HepG2 (cell line): ENCODE measurements around the gene XPR1. TPM values are rescaled to one million over a fixed set of nuclear protein-coding genes. Genes with fewer than 3 reads are reported as not detected.
A peak's percentile ranks its signal among the peaks of the same experiment; 100 is the strongest.

Experiments
- ATF1 ChIP-seq: IDR thresholded peaks from 2 replicates; pipeline ENCODE4 v1.6.1; 2016; ENCODE audit warnings: mild to moderate bottlenecking, control low read depth
- CERS6 ChIP-seq: sonication (generic); formaldehyde crosslinking; IDR thresholded peaks from 2 replicates; pipeline ENCODE4 v1.5.0; 2020; ENCODE audit warnings: missing genetic modification reagents
- CREB3 ChIP-seq: sonication (generic); formaldehyde crosslinking; IDR thresholded peaks from 2 replicates; pipeline ENCODE4 v1.5.0; 2020; ENCODE audit warnings: missing genetic modification reagents
- EEA1 ChIP-seq: sonication (generic); formaldehyde crosslinking; IDR thresholded peaks from 2 replicates; pipeline ENCODE4 v1.5.1; 2020; ENCODE audit warnings: mild to moderate bottlenecking, missing genetic modification reagents, borderline replicate concordance
- GPN1 ChIP-seq: sonication (generic); formaldehyde crosslinking; IDR thresholded peaks from 2 replicates; pipeline ENCODE4 v1.5.1; 2020; ENCODE audit warnings: missing genetic modification reagents, borderline replicate concordance
- HMGA1 ChIP-seq: sonication (generic); formaldehyde crosslinking; conservative IDR thresholded peaks from 2 replicates; pipeline ENCODE4 v1.4.0; 2020; ENCODE audit warnings: missing genetic modification reagents
- HNF1A ChIP-seq, 2 experiments: sonication (generic) in 1 of 2; formaldehyde crosslinking in 1 of 2; IDR thresholded peaks; 2 replicates each; pipeline versions ENCODE4 v1.4.0 to v1.6.1; 2016 to 2020; ENCODE audit warnings: borderline replicate concordance in 1 of 2, low read depth in 1 of 2, mild to moderate bottlenecking in 1 of 2, missing genetic modification reagents in 1 of 2
- KDM4B ChIP-seq: sonication (generic); formaldehyde crosslinking; IDR thresholded peaks from 2 replicates; pipeline ENCODE4 v1.4.0; 2020; ENCODE audit warnings: missing genetic modification reagents
- KLF11 ChIP-seq: IDR thresholded peaks from 2 replicates; pipeline ENCODE4 v1.6.1; 2016; ENCODE audit warnings: missing compliant biosample characterization
- KLF13 ChIP-seq: sonication (generic); formaldehyde crosslinking; IDR thresholded peaks from 2 replicates; pipeline ENCODE4 v1.4.0; 2020; ENCODE audit warnings: mild to moderate bottlenecking, missing genetic modification reagents
- MATR3 ChIP-seq: sonication (generic); formaldehyde crosslinking; IDR thresholded peaks from 2 replicates; pipeline ENCODE4 v1.4.0; 2020; ENCODE audit warnings: missing genetic modification reagents
- REPIN1 ChIP-seq: sonication (generic); formaldehyde crosslinking; IDR thresholded peaks from 2 replicates; pipeline ENCODE4 v1.8.0; 2022; ENCODE audit warnings: missing genetic modification reagents, low read depth, mild to moderate bottlenecking, borderline replicate concordance
- ZBTB26 ChIP-seq: IDR thresholded peaks from 2 replicates; pipeline ENCODE4 v1.6.1; 2016; ENCODE audit warnings: missing compliant biosample characterization, missing genetic modification reagents, borderline replicate concordance
- ZKSCAN5 ChIP-seq: sonication (generic); formaldehyde crosslinking; IDR thresholded peaks from 2 replicates; pipeline ENCODE4 v1.5.1; 2020; ENCODE audit warnings: mild to moderate bottlenecking, missing genetic modification reagents
- ZNF264 ChIP-seq: sonication (generic); formaldehyde crosslinking; IDR thresholded peaks from 2 replicates; pipeline ENCODE4 v1.4.0; 2020; ENCODE audit warnings: missing genetic modification reagents
- ZNF30 ChIP-seq: sonication (generic); formaldehyde crosslinking; IDR thresholded peaks from 2 replicates; pipeline ENCODE4 v1.5.0; 2020; ENCODE audit warnings: mild to moderate bottlenecking, missing genetic modification reagents
- ZNF580 ChIP-seq: IDR thresholded peaks from 2 replicates; pipeline ENCODE4 v1.6.1; 2016; ENCODE audit warnings: low read depth, borderline replicate concordance
- ZNF709 ChIP-seq: sonication (generic); formaldehyde crosslinking; IDR thresholded peaks from 2 replicates; pipeline ENCODE4 v1.5.0; 2020; ENCODE audit warnings: mild to moderate bottlenecking, missing genetic modification reagents
- ZNF740 ChIP-seq: sonication (generic); formaldehyde crosslinking; IDR thresholded peaks from 2 replicates; pipeline ENCODE4 v1.4.0; 2020; ENCODE audit warnings: missing genetic modification reagents
- ZNF850 ChIP-seq: sonication (generic); formaldehyde crosslinking; conservative IDR thresholded peaks from 2 replicates; pipeline ENCODE4 v1.9.0; 2021; ENCODE audit warnings: mild to moderate bottlenecking, missing genetic modification reagents
- ZNF878 ChIP-seq: sonication (generic); formaldehyde crosslinking; IDR thresholded peaks from 2 replicates; pipeline ENCODE4 v1.8.1; 2023; ENCODE audit warnings: mild to moderate bottlenecking, missing genetic modification reagents, moderate library complexity
- polyA plus RNA-seq, 8 experiments: library from polyadenylated mRNA; depleted of rRNA in 3 of 8; stranded (reverse) in 7 of 8; unstranded in 1 of 8; fragments of >200 nt; fragmentation: Illumina TruSeq in 4 of 8; extraction: Trizol in 4 of 8; gene quantifications; 2 replicates each; pipeline versions ENCODE4 v1.2.1 to v1.2.3, GENCODE V29; 2011 to 2016; ENCODE audit warnings: low read depth in 4 of 8, missing spikeins in 1 of 8, mixed read lengths in 1 of 8; ENCODE audit not compliant: insufficient read depth in 1 of 8
- total RNA-seq, 5 experiments: library from RNA; depleted of rRNA; stranded (reverse); fragments of >200 nt; fragmentation: Illumina TruSeq; extraction: Trizol; gene quantifications; 2 replicates each; pipeline ENCODE4 v1.2.3, GENCODE V29; 2016; ENCODE audit warnings: low read depth in 1 of 5

Gene XPR1
- total and polyA plus RNA-seq, 2 of the 13 experiments (the other 11 are each of a cell fraction or from before 2014, with no cell fraction given) = 22.3 to 23.6 TPM

- no peak for TF ChIP-seq ZNF30 (CRISPR knock-in tag)
- TF ChIP-seq MATR3 (CRISPR knock-in tag) = no peak
- TF ChIP-seq ZNF709 (CRISPR knock-in tag) = peak; percentile 24; the same call in 1 of the 2 replicates
- TF ChIP-seq ZNF264 (CRISPR knock-in tag) = no peak
- no peak for TF ChIP-seq HMGA1 (CRISPR knock-in tag)
- 0 out of 2 replicates have a peak, but pooled peaks have one; percentile 44 for TF ChIP-seq ZBTB26 (CRISPR knock-in tag)
- no peak for TF ChIP-seq ZKSCAN5 (CRISPR knock-in tag)
- TF ChIP-seq HNF1A (IDR thresholded peaks at IDR 0.05; ENCODE audit: low read depth) = no peak
- no peak; the same call in 1 of the 2 replicates for TF ChIP-seq HNF1A (CRISPR knock-in tag; IDR thresholded peaks at IDR 0.05; ENCODE audit: borderline replicate concordance)
- no peak for TF ChIP-seq ATF1 (CRISPR knock-in tag)
- TF ChIP-seq KDM4B (CRISPR knock-in tag) = no peak
- no peak for TF ChIP-seq ZNF878 (CRISPR knock-in tag)
- no peak for TF ChIP-seq KLF13
- no peak for TF ChIP-seq CREB3 (CRISPR knock-in tag)
- TF ChIP-seq KLF11 = 0 out of 2 replicates have a peak, but pooled peaks have one; percentile 55
- TF ChIP-seq ZNF850 (CRISPR knock-in tag) = no peak
- TF ChIP-seq CERS6 (CRISPR knock-in tag) = no peak
- peak; percentile 72; the same call in 1 of the 2 replicates for TF ChIP-seq ZNF580
- peak; percentile 45 for TF ChIP-seq ZNF740 (CRISPR knock-in tag)
- no peak for TF ChIP-seq EEA1 (CRISPR knock-in tag)
- TF ChIP-seq GPN1 (CRISPR knock-in tag) = no peak; the same call in 1 of the 2 replicates
- TF ChIP-seq REPIN1 (CRISPR knock-in tag) = no peak
Observed at GRCh38 chr1:180631766-180632325, at the start of gene XPR1 (continued).
